ES-I3 (cell line): ENCODE results near the gene LBHD2.

Source experiments
- H3K36me3 ChIP-seq: 2 replicates; pipeline ENCODE4 v1.6.1; 2013; ENCODE audit warnings: mild to moderate bottlenecking, low read length, control low read depth, moderate library complexity; ENCODE audit not compliant: insufficient read depth
- H3K4me1 ChIP-seq: 2 replicates; pipeline ENCODE4 v1.6.1; 2013; ENCODE audit warnings: mild to moderate bottlenecking, control low read depth, low read length; ENCODE audit not compliant: insufficient read depth
- H3K9ac ChIP-seq: 2 replicates; pipeline ENCODE4 v1.6.1; 2013; ENCODE audit warnings: low read depth, mild to moderate bottlenecking, low read length, moderate library complexity
- H3K9me3 ChIP-seq: 2 replicates; pipeline ENCODE4 v1.6.1; 2013; ENCODE audit warnings: mild to moderate bottlenecking, low read length, moderate library complexity; ENCODE audit not compliant: control insufficient read depth, insufficient read depth

LBHD2 gene

DNA sequence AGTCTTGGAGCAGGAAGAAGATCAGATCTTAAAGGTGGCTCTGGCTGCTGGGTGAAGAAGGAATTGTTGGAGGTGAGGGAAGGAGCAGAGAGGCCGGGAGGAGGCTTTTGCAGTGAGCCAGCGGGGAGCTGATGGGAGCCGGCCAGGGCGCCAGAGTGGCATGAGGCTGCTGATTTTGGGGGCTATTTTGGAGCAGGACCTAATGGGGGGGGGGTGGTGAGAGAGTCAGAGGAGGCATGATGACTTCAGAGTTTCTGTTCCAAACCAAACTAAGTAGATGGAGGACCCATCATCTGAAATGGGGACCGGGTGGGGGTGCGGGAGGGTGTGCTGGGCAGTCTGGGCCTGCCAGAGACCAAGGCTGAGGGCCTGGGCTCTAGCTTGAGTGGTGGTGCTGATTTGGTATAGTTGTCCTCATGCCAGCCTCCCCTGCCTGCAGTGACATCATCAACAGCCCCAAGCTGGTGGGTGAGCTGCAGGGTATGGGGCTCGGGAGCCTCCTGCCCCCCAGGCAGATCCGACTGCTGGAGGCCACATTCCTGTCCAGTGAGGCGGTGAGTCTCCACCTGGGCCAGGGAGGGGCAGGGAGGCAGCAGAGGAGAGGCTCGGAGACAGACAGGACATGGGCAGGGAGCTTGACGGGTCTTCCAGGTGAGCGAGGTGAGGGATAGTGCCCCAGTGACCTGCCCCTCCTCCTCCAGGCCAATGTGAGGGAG is 45.4 kb downstream of the LBHD2 start:
- Histone ChIP-seq H3K36me3 (peaks cover 4% of the 10 kb centered on the region; the same call in 1 of the 2 replicates), H3K9me3 (no peaks in the 10 kb centered on the region), H3K4me1 (no peaks in the 10 kb centered on the region; the same call in 1 of the 2 replicates), H3K9ac (no peak overlapping the region)

DNA sequence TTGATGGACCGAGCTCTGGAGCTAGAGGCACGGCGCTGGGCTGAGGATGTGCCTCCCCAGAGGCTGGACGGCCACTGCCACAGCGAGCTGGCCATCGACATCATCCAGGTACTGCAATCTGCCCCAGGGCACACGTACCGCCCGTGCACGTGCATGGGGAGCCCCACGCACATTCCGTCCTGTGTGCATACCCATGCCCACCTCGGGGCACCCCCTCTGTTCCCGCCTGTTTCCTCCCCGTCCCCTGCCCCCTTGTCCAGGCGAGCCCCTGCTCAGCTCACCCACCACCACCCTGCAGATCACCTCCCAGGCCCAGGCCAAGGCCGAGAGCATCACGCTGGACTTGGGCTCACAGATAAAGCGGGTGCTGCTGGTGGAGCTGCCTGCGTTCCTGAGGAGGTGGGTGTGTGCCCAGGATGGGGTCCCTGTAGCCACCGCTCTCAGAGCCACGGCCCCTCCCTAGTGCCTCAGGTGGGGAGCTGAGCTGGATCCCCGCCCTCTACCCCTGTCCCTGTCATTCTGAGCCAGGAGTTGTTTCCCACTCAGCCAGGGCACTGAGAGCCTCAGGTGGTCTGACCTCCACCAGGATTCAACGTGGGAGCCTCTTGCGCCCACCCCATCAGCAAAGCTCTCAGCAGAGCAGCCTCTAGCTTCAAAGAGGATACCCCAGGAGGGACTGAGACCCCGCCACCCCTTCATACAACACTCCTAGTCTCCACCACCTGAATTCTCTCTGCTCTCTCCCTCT is 46.2 kb downstream of the LBHD2 start:
- Histone ChIP-seq H3K4me1 (no peaks in the 10 kb centered on the region; the same call in 1 of the 2 replicates), H3K36me3 (peaks cover 4% of the 10 kb centered on the region; the same call in 1 of the 2 replicates), H3K9me3 (no peaks in the 10 kb centered on the region), H3K9ac (no peak overlapping the region)

DNA sequence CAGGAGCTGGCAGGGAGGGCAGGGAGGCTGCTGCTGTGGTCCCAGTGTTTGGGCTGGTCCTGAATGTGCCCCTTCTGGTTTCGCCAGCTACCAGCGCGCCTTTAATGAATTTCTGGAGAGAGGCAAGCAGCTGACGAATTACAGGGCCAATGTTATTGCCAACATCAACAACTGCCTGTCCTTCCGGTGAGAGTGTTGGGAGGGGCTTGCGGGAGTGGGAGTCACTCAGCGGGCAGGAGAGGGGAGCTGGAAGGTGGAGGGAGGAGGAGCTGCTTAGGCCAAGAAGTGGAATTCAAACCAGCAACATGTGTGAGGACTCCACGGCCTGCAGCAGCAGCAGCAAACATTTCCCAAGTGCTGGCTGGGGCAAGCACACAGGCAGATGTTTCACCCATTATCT is 47.0 kb downstream of the LBHD2 start:
- H3K9ac ChIP-seq: no peak overlapping the region
- peaks cover 4% of the 10 kb centered on the region; the same call in 1 of the 2 replicates for H3K36me3 ChIP-seq
- no peaks in the 10 kb centered on the region; the same call in 1 of the 2 replicates for H3K4me1 ChIP-seq
- H3K9me3 ChIP-seq: no peaks in the 10 kb centered on the region

DNA sequence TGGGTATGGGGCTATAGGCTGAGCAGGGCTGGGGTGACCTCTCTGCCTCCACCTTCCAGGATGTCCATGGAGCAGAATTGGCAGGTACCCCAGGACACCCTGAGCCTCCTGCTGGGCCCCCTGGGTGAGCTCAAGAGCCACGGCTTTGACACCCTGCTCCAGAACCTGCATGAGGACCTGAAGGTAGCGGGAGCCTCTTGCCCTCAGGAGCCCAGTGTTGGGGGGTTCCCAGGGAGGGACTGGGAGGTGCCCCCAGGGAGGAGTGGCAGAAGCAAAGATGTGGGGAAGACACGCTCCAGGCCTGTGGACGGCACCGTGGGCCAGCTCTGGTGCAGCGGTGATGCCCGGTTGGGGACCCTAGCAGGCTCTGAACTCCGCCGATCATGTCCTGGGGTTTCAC is 47.6 kb downstream of the LBHD2 start:
- H3K9ac ChIP-seq: no peak overlapping the region
- no peaks in the 10 kb centered on the region for H3K9me3 ChIP-seq
- no peaks in the 10 kb centered on the region; the same call in 1 of the 2 replicates for H3K4me1 ChIP-seq
- peaks cover 4% of the 10 kb centered on the region; the same call in 1 of the 2 replicates for H3K36me3 ChIP-seq

DNA sequence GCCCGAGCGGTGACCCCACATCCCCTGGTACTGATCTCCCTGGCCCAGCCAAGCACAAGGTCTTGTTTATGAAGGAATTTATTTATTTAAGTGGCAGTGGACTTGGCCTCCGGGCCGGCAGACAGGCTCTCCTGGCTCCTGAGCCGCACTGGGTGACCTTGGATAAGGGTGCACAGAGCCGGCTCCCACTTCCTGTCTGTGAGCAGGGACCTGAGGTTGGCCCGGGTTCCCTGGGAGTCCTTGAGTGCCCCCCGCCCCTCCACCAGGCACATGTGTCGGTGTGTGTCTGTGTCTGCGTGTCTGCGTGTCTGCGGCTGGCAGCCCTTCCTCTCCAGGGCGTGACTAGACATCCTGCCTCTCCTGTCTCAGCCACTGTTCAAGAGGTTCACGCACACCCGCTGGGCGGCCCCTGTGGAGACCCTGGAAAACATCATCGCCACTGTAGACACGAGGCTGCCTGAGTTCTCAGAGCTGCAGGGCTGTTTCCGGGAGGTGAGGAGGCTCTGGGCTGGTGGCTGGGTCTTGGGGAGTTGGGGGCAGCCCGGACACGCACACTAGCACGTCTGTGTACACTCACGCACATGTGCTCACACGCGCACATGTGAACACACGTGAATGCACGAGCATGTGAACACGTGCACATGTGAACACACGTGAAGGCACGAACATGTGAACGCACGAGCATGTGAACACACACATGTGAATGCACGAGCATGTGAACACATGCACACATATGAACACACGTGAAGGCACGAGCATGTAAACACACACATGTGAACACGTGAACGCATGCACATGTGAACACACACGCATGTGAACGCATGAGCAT is 48.6 kb downstream of the LBHD2 start:
- Histone ChIP-seq H3K9me3 (no peaks in the 10 kb centered on the region), H3K4me1 (no peaks in the 10 kb centered on the region; the same call in 1 of the 2 replicates), H3K9ac (no peak overlapping the region), H3K36me3 (peaks cover 4% of the 10 kb centered on the region; the same call in 1 of the 2 replicates)

DNA sequence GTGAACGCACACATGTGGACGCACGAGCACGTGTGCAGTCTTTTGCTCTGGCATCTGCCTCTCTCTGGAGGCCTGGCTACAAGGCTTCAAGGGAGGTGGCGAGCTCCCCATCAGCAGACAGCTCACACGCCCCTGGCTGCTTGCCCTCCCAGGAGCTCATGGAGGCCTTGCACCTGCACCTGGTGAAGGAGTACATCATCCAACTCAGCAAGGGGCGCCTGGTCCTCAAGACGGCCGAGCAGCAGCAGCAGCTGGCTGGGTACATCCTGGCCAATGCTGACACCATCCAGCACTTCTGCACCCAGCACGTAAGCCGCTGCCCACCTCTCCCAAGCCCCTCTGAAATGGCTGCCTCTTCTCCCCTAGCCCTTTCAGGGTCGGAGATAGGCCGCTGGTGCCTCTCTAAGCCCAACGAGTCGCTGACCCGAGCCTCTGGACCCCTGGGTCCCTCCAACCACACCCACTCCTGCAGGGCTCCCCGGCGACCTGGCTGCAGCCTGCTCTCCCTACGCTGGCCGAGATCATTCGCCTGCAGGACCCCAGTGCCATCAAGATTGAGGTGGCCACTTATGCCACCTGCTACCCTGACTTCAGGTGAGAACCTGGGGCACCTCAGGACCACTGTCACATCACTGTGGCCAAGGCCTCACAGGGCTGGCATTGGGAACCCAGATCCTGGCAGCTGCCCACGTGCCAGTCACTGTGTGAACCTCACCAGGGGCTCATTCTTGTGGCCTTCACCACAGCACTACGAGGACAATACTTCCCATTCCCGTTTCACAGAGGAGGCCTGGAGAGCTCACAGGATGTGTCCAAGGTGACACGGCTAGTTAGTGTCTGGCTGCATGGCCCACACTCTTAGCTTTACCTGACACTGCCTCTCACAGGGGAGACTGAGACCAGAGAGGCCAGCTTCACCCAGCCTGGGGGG is 49.5 kb downstream of the LBHD2 start:
- no peak overlapping the region for H3K9ac ChIP-seq
- no peaks in the 10 kb centered on the region for H3K9me3 ChIP-seq
- H3K36me3 ChIP-seq: peaks cover 4% of the 10 kb centered on the region; the same call in 1 of the 2 replicates
- no peaks in the 10 kb centered on the region; the same call in 1 of the 2 replicates for H3K4me1 ChIP-seq

DNA sequence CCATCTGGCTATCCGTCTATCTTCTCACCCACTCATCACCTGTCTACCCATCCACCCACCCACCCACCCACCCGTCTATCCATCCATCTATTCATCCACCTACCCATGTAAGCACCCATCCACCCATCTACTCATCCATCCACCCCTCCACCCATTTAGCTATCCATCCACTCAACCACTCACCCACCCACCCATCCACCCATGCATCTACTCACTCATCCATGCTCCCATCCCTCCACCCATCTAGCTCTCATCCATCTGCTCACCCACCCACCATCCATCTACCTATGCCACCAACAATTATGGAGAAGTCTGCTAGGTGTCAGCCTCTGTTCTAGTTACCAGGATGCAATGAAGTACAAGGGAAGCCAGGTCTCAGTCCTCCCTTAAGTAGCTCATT is 50.4 kb downstream of the LBHD2 start:
- Histone ChIP-seq H3K9me3 (no peaks in the 10 kb centered on the region), H3K4me1 (peaks cover 1% of the 10 kb centered on the region; the same call in 1 of the 2 replicates), H3K36me3 (peaks cover 4% of the 10 kb centered on the region; the same call in 1 of the 2 replicates)

DNA sequence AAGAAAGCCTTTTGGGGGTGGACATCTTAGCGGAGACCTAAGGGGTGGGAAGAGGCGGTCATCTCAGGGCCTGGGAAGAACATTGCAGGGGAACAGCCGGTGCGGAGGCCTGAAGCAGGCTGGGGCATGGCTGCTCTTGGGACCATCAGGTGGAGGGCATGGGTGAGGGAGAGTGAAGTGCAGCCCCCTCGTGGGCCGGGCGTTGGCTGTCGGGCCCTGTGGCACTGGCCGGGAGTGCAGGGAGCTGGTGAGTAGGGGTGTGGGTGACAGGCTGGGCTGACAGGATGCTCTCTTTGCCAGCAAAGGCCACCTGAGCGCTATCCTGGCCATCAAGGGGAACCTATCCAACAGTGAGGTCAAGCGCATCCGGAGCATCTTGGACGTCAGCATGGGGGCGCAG is 50.9 kb downstream of the LBHD2 start:
- no peaks in the 10 kb centered on the region for H3K9me3 ChIP-seq
- H3K36me3 ChIP-seq: peaks cover 4% of the 10 kb centered on the region; the same call in 1 of the 2 replicates
- H3K9ac ChIP-seq: no peak overlapping the region
- peaks cover 4% of the 10 kb centered on the region; the same call in 1 of the 2 replicates for H3K4me1 ChIP-seq

More for the DNA sequence above, 50.4 kb downstream of the LBHD2 start:
- H3K9ac ChIP-seq: no peak overlapping the region

DNA sequence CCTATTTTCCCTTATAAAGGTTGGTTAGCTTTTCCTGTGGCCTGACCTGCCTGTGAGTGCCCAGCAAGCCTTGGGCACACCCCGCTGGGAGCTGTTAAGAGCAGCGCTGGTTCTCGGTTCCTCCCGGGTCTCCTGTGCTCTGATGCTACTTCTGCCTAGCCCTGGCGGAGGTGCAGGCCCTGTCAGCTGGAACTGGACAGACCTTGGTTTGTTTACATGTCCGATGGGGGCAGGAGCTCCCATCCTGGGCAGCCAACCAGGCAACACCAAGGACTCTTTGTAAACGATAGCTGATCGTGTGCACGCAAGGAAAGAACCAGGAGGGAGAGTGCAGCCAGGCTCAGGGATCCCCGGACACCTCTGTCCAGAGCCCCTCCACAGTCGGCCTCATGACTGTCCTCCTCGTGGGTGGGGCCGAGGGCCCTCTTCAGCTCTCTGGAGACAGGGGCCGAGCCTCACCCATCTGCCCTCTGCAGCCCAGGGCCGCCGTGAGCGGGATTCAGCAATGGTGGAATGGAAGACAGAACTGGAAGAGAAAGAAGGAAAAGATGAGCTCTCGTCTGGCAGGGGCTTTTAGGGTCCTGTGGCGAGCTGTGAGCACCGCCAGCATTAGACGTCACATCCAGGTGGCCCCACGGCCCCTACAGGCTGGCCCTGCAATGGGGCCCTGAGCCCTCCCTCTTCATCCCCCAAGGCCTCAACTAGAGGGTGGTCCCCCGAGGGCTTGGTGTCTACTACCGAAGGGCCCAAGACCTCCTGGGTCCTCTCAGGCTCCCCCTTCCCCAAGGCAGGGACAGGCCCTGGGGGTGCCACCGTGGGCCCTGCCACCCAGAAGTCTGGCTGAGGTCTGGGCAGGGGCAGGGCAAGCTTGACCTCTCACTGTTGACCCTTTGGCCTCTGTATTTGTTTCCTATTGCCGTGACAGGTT is 51.6 kb downstream of the LBHD2 start:
- Histone ChIP-seq H3K4me1 (peaks cover 4% of the 10 kb centered on the region; the same call in 1 of the 2 replicates), H3K36me3 (peaks cover 4% of the 10 kb centered on the region; the same call in 1 of the 2 replicates), H3K9ac (no peak overlapping the region), H3K9me3 (no peaks in the 10 kb centered on the region)

DNA sequence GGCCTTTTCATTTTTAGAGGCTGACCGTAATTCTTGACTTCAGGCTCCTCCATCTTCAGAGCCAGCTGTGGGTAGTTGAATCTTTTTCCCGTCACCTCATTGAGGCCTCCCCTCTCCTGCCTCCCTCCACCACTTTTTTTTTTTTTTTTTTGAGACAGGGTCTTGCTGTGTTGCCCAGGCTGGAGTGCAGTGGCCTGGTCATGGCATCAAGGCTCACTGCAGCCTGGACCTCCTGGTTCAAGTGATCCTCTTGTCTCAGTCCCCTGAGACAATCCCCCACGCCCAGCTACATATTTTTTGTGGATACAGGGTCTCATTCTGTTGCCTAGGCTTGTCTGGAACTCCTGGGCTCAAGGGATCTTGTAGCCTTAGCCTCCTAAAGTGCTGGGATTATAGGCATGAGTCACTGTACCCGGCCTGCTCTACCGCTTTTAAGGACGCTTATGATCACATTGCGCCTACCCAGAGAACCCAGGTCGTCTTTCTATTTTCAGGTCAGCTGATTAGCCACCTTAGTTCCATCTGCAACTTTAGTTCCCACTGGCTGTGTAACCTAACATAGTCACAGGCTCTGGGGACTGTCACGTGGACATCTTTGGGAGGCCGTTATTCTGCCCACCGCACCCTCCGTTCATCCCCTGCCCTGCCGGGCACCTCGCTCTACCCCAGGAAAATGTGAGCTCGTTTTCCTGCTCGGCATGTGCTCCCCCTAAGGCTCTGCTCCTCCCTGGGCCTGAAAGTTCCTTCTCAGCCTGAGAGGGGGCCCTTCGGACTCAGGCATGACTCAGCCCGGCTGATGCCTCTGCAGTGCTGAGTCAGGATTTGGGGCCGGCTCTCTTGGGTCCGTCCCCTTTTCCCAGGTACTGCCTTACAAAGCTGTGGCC is 52.6 kb downstream of the LBHD2 start:
- Histone ChIP-seq H3K9me3 (no peaks in the 10 kb centered on the region), H3K9ac (no peak overlapping the region), H3K4me1 (peaks cover 4% of the 10 kb centered on the region; the same call in 1 of the 2 replicates), H3K36me3 (0 out of 2 replicates have a peak, but pooled peaks cover 4% of the 10 kb centered on the region)

DNA sequence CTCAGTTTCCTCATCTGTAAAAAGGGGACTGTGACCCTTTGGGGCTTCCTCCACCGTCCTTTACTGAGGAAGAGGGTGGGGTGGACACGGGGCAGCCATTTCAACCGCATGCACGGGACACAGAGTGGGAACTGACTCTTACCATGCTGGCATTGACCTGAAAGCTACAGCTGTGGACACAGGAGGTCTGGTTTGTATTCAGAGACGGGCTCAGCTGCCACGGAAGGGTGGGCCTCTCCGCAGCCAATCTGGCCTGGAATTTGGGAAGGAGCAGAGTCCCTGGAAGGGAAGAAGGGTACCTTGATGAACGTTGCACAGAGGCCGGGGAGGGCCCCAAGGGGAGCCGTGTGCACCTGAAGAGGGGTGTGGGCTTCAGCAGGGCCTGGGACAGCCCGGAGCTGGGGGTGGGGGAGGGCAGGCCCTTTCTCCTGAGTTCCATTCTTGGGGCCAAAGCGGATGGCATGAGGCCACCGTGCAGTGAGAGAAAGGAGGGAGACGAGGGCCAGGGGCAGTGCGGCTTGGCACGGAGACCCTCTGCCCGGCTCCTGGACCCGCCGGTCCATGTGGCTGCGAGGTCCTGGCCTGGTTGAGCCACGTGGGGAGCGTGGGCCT is 53.8 kb downstream of the LBHD2 start:
- H3K36me3 ChIP-seq: 0 out of 2 replicates have a peak, but pooled peaks cover 3% of the 10 kb centered on the region
- no peak overlapping the region for H3K9ac ChIP-seq
- H3K4me1 ChIP-seq: peaks cover 4% of the 10 kb centered on the region; the same call in 1 of the 2 replicates
- H3K9me3 ChIP-seq: no peaks in the 10 kb centered on the region
